ENCODE results near the gene ITIH5.

ITIH5 gene

GRCh38 chr10:7511612-7512011 lies 155.2 kb downstream of the ITIH5 start:
- DNase-seq: no peak
